Fibroblast of the aortic adventitia (primary cell): ENCODE results near the gene MRE11. TPM values are rescaled to one million over a fixed set of nuclear protein-coding genes. Genes with fewer than 3 reads are reported as not detected.

ENCODE experiments used
- DNase-seq: peaks from one replicate; pipeline ENCODE4 v3.0.0-alpha.2; 2010; ENCODE audit warnings: low read depth
- H3K4me3 ChIP-seq: 2 replicates; pipeline ENCODE4 v1.5.1; 2011; ENCODE audit warnings: low read depth, mild to moderate bottlenecking, control low read depth, low read length, moderate library complexity
- total RNA-seq: library from RNA; depleted of rRNA; stranded (reverse); fragments of >200 nt; gene quantifications from 2 replicates; pipeline ENCODE4 v1.2.3, GENCODE V29; 2012; ENCODE audit warnings: low replicate concordance
- TF ChIP-seq, protein P1 (sequence below): IDR thresholded peaks from 2 replicates; pipeline ENCODE4 v1.5.1; 2011; ENCODE audit warnings: mild to moderate bottlenecking, low read length, control low read depth, inconsistent platforms; ENCODE audit not compliant: insufficient read depth

MRE11 gene
- total RNA-seq, 1 donor: 23.9 TPM

DNA sequence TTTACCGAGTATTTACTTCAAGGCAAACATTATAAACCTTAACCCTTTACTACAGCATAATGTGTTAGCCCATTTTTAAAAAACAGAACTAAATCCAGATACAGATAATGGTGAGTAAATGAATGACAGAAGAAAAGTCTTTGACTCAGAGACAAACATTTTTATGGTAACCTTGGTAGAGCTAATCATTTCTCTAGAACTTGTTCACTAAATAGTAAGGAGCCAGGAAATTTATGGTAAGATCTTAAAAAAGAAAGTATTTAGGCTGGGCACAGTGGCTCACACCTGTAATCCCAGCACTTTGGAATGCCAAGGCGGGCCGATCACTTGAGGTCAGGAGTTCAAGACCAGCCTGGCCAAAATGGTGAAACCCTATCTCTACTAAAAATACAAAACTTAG is 38.6 kb upstream of the MRE11 start:
- DNase-seq: no peak
- TF ChIP-seq, protein P1, sequence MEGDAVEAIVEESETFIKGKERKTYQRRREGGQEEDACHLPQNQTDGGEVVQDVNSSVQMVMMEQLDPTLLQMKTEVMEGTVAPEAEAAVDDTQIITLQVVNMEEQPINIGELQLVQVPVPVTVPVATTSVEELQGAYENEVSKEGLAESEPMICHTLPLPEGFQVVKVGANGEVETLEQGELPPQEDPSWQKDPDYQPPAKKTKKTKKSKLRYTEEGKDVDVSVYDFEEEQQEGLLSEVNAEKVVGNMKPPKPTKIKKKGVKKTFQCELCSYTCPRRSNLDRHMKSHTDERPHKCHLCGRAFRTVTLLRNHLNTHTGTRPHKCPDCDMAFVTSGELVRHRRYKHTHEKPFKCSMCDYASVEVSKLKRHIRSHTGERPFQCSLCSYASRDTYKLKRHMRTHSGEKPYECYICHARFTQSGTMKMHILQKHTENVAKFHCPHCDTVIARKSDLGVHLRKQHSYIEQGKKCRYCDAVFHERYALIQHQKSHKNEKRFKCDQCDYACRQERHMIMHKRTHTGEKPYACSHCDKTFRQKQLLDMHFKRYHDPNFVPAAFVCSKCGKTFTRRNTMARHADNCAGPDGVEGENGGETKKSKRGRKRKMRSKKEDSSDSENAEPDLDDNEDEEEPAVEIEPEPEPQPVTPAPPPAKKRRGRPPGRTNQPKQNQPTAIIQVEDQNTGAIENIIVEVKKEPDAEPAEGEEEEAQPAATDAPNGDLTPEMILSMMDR: no peak
- no peak overlapping the region for H3K4me3 ChIP-seq

DNA sequence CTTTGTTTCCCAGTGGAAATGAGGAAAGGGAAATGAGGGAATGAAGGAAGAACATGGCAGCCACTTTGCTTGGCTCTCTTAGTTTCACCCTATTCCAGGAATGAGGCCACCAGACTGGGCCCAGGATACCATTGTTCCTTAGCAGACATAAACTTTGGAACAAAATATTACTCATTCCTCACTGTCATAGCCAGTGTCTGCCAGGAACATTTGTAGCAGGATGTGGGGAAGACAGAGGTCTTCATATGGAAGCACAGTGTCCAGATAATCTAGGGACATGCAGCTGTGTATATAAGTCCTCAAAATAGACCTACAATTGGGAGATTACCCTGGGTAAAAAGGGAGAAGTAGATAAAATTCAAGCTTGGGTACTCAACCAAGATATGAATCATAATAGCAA is 34.9 kb upstream of the MRE11 start:
- no peak overlapping the region for H3K4me3 ChIP-seq
- TF ChIP-seq, protein P1: no peak
- DNase-seq: no peak

DNA sequence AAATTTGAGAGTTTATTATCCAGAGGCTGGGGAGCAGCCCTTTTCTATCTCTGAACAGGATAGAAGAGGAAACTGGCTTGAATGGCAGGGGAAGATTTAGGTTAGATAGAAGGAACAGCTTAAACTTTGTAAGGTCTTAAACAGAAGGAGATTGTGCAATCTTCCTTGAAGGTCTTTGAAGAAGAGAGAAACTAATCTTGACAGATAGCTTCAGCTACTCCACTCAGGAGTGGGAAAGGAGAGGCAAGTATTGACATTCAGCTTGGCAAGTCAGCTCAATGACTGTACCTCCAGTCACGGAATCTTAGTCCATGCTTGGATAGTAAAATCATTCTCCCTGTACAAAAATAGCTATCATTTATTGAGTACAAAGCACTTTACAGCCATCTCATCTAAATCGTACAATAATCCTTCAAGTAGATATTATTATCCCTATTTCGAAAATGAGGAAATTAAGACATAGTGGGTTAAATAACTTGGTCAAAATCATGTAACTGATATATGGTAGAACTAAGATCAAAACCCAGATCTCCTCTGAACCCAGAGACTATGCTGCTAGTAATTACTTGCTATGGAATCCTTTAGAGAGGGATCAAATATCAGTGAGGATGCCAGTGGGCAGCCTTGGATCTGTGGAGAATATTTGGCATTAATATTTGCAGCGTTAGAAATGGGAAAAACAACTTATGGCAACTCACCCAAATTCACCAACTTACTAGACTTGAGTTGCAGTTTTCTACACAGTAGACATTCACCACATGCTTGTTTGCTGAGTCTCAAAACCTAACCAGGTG is 33.2 kb upstream of the MRE11 start:
- no peak overlapping the region for H3K4me3 ChIP-seq
- no peak for DNase-seq
- TF ChIP-seq, protein P1: no peak

DNA sequence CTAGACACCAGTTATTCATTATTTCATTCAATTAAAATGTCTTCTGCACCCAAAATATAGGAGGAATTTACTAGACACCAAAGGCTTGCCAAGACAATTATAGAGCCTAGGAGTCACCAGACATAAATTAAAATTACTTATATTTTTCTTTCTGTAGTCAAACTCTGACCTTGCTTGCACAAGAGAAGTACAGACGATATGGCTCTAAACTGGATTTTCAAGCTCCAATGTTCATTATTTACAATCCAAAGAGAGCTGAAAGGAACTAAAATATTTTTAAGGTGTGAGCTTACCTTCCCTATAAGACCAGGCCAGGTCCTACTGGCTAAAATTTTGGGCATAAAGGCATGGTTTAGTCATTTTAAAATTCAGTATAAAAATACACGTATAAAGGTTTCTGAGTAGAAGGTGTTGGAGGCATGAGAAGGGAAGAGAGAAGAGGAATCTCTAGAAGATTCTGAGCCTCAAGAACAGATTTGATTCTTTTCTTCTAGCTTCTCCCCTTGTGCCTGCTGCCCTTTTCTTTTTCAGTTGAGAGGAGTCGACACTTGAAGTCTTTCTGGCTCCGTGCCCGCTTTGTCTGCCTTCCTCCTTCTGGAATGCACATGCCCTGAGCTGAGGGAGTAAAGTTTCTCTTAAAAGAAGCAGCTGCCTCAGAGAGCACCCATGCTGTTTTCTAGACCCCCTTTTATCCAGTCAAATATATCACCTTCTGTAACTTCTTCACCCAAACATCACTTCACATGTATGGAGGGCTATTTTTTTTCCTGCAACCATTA is 32.1 kb upstream of the MRE11 start:
- TF ChIP-seq, protein P1: no peak
- no peak overlapping the region for H3K4me3 ChIP-seq
- peak; percentile 79 for DNase-seq

DNA sequence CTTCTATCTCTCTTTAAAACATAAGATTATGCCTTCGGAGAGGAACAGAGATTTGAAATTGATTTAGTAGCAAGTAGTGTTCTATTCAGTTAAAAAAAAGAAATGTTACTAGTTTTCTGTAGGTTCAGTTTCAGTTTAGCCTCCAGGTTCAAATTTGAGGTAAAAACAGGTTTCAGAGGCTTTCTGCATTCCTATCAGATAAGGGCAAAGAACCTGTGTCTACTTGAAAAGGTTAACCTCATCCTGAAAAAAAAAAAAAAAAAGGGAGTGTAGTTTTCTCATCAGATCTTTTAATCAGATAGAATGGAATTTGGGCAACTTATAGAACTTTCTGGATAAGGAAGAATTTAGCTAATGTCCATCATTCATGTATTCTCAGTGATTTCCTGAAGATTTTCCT is 30.7 kb upstream of the MRE11 start:
- TF ChIP-seq, protein P1: no peak
- H3K4me3 ChIP-seq: no peak overlapping the region
- no peak for DNase-seq

DNA sequence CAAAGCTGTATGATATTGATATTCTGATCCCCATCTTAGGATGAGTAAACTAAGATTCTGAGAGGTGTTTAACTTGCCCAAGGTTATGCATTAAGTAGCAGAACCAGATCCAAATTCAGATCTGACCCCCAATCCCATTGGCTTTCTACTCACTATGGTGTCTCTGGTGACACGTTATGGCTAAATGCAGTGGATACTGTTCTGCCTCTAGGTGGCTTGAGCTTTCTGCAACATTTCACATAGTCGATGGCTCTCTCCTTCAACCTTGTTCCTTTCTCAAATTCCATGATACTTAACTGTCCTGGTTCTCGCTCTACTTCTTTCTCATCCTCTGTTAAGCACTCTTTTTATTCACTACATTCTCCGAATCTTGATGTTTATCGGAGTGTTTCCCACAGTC is 28.0 kb upstream of the MRE11 start:
- TF ChIP-seq, protein P1: peak; percentile 72
- H3K4me3 ChIP-seq: no peak overlapping the region
- DNase-seq: peak; percentile 48
